GM18502 (cell line): ENCODE data around the gene PODXL.
"Not testable (repeated sequence)": the region's sequence is repeated elsewhere in the genome, so short reads cannot be mapped to it uniquely, and the experiment has no call there.

Experiments
- ATAC-seq: cut with Tn5 transposase; IDR thresholded peaks from one replicate; pipeline ENCODE4 v1.9.1; 2021; ENCODE audit warnings: mild to moderate bottlenecking; ENCODE audit not compliant: unreplicated experiment, poor library complexity

The PODXL gene

DNA sequence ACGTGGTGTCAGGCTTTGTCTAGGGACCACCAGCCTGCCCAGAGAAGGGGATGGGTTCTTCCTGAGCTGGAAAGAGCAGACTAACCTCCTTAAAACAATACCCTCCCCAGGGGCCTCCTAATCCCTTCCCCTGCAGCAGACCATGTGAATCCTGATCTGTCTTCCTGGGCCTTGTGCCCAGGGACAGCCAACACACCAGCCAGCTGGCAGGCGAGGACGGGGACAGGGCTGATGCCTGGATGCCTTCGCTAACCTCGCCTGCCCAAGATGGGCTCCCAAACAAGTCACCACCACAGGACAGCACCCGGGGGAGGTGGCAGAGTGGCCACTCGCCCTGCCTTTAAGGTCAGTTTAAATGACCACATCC, 17.6 kb downstream of the PODXL start:
- no peak for ATAC-seq

DNA sequence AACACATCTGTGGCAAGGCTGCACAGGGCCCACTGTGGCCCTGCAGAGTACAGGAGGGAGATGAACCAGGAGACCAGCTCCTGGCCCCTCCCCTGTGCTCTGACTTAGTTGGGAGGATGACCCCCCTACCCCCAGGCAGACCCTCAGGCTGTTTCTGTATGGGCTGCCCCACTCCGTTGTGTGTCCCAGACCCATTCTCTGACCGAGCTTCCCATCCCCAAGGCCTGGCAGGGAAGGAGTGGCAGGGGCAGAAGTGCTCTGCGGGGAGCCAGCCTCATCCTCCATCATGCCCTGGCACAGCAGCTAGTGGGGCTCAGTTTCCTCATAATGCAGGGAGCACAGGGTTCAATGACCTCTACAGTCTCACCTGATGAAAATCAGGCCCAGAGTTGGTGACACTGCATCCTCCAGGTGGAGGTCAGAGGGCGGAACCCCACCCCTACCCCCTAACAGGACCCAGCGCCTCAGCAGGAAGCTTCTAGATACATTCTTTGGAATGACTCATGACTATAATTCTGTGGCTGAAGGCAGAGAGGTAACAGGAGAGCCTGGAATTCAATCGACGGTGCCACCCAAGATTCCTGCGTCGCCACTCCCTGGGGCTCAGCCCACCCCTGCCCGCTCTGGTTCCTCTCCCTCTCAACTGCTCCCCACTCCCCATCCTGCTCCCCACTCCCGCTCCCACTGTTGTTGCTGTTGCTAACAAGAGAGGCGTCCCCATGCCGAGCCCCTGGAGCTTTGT, 18.2 kb downstream of the PODXL start:
- no peak for ATAC-seq

- no peak for ATAC-seq
Measured at GRCh38 chr7:131537571-131537978, 18.9 kb downstream of the PODXL start.

DNA sequence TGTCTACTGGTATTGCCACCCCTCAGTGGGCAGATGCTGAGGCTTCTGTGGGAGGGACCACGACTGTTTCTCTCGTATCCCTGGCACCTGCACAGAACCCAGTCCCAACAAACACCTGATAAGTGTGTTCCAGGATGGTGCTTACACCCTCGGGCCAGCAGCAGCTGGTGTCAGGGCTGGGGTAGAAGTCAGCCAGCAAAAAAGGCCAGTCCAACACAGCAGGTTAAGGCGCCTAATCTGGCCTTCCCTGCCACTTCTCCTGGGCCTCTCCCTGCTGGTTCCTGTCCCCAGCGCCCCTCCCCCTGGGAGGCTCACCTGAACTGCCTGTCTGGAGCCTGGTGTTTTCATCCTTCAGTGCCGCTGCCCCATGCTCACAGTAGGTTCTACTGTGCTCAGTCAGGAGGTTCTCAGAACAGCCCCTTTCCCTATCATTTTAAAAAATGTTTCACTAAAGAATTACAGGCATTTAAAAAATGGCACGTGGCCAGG, 20.0 kb downstream of the PODXL start:
- ATAC-seq: no peak

GRCh38 chr7:131533566-131534561, 22.6 kb downstream of the PODXL start:
- no peak for ATAC-seq

DNA sequence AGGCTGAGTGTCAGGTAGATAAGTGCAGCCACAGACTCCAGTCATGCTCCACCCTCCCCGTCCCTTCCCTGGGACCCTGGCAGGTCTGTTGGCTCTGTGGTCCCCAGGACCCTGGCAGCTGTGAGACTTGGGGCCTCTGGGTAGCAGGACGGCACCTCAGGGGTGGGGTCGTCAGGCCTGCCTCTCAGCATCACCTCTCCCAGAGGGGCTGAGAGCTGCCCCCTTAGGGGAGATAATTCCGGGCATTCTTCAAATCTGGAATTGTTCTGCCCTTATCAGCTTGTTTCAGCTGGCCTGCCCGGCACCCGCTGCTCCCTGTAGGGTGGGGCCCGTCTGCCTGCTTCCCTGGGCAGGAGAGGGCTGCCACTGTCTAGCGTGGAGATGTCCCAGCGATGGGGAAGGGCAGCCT, 23.3 kb downstream of the PODXL start:
- no peak for ATAC-seq

GRCh38 chr7:131532570-131533091, 23.8 kb downstream of the PODXL start:
- no peak for ATAC-seq

DNA sequence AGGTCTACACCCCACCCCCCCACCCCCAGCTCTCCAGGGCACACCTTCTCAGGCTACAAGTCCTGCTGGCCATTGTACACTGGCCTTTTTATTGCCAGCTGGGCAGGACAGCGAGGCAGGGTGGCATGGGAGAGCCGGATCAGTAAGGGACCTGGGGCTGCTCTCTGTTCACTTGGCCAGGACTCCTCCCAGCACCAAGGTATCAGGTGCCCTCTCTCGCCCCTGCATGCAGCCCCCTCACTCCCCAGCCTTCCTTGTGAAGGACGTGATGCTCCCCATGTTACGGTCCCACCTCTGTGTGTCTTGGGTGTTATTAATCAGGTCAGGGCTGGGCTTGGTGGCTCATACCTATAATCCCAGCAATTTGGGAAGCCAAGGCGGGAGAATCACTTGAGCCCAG, 26.3 kb downstream of the PODXL start:
- ATAC-seq: no peak

GRCh38 chr7:131529617-131530016, 26.8 kb downstream of the PODXL start:
- no peak for ATAC-seq

DNA sequence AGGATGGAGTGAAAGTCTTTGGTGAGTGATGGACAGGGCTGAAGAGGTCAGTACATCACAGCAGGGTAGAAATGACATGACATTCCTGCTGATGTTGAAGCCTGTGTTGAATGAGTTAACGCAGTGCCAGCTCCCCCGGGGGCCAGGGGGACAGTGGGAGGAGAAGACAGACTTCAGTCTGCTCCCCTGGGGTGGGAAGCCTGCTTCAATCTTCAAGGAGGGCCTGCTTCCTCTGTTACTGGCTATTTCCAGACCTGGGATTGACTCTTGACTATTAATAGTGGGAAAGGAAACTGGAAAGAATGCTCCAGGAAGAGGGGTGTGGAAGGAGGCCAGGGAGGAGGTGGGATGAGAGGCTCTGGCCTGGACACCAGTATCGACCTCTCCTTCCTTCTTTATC, 27.2 kb downstream of the PODXL start:
- ATAC-seq: no peak

- ATAC-seq: no peak
Measured at GRCh38 chr7:131527456-131527855, 29.0 kb downstream of the PODXL start.

GRCh38 chr7:131525820-131526219, 30.6 kb downstream of the PODXL start:
- ATAC-seq: no peak

GRCh38 chr7:131524703-131525102, 31.7 kb downstream of the PODXL start:
- no peak for ATAC-seq

DNA sequence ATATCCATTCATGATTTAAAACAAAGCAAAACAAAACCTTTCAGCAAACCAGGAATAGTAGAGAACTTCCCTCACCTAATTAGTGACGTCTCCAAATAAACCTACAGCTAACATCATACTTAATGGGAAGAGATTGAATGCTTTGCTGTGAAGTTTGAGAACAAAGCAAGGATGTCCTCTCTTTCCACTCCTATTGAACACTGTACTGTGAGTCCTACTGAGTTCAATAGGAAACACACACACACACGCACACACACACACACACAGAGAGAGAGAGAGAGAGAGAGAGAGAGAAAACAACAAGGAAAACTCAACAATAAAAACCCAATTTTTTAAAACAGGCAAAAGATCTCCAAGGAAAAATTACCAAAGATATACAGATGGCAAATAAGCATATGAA, 32.3 kb downstream of the PODXL start:
- no peak for ATAC-seq

DNA sequence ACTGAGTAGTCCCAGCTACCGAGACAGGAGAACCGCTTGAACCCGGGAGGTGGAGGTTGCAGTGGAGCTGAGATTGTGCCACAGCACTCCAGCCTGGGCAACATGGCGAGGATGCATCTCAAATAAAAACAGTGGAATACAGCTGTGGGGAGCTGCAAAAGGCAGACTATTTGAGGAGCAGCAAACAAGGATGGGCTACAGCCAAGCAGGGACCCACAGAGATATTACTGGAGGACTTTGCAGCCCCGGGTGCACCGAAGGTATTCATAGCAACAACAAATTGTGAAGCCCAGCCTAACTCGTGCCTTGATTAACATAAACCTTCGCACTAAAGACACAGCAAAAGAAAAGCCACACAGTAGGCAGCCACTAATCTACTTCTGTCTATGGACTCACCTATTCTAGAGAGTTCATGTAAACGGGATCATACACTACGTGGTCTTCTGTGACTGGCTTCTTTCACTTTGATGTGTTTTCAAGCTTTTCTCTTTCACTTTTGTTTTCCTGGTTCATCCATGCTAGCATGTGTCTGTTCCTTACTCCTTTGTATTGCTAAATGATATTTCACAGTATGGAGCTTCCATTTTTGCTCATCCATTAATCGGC, 34.0 kb downstream of the PODXL start:
- ATAC-seq: peak; percentile 60

DNA sequence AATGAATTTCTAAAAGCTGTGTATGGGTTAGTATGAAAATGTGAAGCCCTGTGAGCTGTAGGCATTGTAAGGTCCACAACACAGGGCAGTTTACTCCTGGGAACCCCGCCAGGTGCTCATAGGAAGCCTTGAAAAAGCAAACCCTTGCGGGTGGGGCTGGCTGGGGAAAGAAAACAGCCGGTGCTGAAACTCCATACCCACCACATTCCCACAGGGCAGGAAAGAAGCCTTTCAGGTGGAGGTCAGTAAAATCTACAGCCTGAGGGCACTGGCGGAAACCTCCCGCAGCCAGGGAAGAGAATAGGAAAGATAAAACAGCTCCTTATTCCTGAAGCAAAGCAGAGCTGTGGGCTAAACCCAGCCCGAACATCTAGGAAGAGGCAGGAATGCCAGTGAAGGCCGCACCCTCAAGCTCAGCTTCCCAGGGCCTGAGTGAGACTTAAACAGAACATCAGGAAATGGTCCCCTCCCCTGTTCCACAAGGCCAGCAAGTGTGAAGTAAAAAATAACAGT, 34.7 kb downstream of the PODXL start:
- ATAC-seq: no peak

DNA sequence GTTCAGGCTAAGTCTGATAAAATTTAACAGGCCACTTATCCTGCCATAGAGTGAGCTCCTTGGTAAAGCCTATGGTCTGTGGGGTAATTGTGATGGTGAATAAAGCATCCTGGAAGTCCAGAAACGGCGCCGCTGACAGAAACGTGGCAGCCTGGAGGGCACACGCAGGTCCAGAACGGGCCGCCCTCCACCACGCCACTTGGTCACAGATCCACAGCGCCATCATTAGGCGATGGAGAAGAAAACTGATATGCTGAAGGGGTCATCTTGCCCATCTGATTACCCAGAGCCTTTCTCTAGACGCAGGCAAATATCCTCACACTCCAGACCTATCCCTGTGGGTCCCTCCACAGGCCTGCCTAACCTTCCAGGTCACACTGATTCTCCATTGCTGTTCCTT, 37.8 kb downstream of the PODXL start:
- ATAC-seq: no peak

- ATAC-seq: no peak
Measured at GRCh38 chr7:131517218-131517923, 39.1 kb downstream of the PODXL start.

DNA sequence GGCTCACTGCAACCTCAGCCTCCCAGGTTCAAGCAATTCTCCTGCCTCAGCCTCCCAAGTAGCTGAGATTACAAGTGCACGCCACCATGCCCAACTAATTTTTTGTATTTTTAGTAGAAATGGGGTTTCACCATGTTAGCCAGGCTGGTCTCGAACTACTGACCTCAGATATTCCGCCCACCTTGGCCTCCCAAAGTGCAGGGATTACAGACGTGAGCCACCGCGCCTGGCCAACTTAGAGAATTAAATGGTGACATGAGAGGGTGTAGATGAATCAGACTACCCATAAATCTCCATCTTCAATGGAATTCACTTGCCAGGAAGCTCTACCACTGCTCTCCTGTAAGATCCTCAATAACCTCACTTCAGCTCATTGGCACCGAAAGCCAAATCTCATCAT, 41.0 kb downstream of the PODXL start:
- ATAC-seq: not testable (repeated sequence)
